Daoy (cell line): ENCODE data around the gene MRPL9. TPM values are rescaled to one million over a fixed set of nuclear protein-coding genes. Genes with fewer than 3 reads are reported as not detected.
A peak's percentile ranks its signal among the peaks of the same experiment; 100 is the strongest.

ENCODE experiments used
- DNase-seq: peaks from one replicate; pipeline ENCODE4 v3.0.0-alpha.2; 2015; ENCODE audit warnings: low read depth
- total RNA-seq: library from RNA; depleted of rRNA; stranded (reverse); fragments of >200 nt; shearing (Covaris generic); gene quantifications from 2 replicates; pipeline ENCODE4 v1.2.3, GENCODE V29; 2014; rRNA removed

The MRPL9 gene
- 197 and 249 TPM in 2 replicates for total RNA-seq

DNA sequence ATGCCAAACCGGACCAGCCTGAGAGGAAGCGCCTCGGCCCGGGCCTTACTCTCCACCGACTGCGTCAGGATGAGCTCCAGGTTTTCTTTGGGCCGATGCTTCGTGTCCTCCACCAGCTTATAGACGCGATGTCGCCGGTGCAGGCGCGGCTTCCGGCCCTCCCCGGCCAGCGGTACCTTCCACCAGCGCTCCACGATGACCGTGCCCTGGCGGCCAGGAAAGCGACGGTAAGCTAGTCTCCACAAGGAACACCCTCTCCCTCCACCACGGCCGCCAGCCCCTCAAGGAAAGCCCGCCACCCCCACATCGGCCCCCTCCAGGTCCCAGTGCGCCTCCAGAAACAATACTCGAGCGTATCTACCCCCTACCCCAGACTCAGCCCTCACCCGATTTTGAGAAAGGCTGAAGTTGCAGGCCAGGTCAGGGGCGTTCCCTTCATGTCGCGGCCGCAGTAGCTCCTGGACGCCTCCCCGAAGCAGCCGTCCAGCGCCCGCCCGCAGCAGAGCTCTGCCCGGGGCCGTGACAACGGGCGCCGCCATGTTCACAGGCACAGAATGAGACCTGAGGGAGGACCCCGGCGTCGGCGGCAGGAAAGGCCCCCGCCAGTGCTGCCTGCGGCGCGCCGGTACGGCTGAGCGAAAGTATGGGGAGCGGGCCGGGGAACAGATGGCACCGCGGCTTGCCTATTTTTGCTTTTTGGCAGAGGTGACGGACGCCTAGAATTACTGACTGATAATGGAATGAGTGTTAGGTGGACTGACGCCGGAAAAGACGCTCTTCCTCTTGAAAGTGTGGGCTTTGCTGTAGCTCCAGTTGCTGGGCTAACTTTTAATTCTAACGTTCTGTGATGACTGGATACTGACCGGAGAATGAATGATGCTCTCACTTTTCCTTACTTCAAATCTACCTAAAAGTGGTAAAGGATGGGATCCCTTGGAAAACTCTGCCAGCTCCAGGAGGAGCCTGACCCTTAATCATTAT, at the start of gene MRPL9:
Gene MRPL9 (minus strand): TSS at position 556 of the 981 bp plus-strand sequence. CDS start 17 bp downstream, at position 539.
- peak; percentile 89 for DNase-seq

DNA sequence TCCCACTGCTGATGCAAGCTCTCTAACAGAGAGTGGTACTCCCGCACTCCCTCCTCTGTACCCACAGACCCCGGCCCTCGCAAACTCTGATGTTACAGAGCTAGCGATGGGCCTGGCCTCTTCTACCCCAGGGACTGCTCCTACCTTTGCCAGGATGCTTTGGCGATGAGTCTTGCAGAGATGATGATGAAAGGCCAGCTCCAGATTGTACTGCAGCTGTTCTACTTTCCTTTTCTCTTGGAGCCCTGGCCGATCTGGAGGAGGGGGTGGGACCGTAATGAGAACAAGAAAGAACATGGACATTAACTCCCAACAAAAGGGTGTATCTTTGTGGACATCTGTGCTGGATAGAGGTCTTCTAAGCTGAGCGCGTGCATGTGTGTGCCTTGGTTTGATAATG, 47.9 kb upstream of the MRPL9 start:
- no peak for DNase-seq

DNA sequence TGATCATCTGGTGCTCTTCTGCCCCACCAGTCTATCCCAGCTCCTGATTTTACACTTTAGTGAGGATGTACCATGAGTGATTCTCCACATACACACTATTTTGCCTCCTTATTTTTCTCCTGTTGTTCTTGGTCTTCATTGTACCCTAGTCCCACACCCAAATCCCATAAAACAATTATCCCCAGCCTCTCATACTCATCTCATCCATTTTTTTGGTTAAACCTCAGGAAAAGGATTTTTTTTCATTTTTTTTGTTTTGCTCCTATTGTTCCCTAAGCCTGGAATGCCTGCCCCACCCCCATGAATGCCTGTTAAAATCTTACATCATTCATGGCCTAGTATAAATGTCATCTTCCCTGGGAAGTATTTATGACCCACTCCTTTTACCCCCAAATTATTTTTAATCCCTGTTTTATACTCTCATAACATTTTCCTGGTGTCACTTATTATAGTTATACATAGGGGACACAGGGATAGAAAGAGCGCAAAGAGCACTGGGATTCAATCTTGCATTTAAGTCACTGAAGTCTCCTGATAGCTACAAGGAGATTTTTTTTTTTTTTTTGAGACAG, 46.8 kb upstream of the MRPL9 start:
- DNase-seq, result no peak

DNA sequence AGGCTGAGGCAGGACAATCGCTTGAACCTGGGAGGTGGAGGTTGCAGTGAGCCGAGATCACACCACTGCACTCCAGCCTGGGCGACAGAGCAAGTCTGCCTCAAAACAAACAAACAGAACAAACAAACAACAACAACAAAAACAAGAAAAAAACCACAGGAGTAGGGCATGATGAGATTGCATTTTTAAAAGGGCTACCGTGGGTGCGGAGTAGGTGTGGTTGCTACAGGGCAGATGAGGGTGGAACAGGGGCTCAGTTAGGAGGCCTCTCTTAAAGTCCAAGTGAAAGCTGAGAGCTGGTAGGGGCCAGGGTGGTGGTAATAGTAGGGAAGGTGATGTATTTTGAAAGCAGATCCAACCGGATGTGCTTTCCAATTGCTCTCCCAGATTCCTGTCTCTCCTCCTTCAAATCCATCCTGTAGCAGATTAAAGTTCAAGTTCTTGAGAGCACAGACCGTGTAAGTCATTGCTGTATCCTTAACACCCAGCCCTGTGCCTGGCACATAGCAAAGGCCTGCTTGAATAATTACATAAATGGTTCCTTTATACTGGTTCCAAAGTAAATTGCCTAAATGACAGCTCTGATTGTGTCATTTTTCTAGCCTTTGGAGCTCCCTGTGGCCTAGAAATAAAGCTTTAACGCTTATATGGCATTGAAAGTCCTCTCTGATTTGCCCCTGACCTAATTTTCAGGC, 46.1 kb upstream of the MRPL9 start:
- DNase-seq, result no peak

DNA sequence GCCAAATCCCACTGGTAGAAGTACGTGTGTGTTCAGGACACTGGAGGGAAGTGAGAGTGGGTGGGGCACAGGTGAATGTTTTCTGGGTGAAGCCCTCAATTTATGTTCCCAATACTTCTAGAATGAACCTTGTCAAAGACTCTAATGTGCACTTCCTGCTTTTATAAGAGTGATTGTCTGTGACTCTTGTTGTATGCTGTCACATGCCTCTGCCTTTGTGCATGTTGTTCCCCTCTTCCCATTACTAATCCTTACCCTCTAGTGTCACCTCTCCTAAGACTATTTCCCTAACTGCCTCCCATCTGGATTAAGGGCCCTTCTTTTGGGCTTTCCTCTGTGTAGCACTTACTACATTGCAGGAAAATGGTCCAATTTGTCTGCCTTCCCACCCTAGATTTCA, 44.5 kb upstream of the MRPL9 start:
- no peak for DNase-seq

DNA sequence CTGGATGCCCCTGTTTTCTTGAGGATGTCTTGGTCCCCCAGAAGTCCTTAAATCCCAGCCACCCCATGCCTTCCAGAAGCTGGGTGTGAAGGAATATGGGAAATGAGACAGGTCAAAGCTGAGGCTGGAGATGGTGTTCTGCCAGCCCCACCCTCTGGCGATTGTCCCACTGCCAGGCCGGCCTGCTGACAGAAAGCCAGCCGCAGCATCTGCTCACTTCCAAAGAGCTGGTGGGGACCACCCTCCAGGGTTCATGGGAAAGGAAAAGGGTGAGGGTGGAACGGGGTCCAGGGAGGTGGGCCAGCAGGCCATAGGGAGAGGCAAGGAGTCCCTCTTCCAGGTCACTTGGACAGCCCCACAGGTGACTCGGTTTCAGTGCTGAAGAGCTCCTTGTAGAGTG, 43.8 kb upstream of the MRPL9 start:
- DNase-seq, result no peak

DNA sequence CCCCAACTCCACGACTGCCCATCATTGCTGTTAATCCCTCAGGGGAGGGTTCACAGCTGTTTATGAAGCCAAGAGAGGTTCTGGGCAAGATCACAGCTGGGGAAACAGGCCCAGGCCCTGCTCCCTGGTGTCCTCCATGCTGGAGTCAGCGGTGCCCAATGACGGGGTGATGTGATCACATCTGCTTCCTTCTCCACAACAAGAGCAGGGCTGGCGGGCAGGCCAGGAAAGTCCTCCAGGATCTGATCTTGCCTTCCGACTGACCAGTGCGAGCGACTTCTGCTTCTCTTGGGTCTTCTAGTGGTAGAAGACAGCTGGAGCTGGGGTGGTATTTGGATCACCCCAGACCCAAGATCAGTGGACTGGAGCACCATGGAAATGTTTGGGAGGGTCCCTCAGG, 42.9 kb upstream of the MRPL9 start:
- no peak for DNase-seq

DNA sequence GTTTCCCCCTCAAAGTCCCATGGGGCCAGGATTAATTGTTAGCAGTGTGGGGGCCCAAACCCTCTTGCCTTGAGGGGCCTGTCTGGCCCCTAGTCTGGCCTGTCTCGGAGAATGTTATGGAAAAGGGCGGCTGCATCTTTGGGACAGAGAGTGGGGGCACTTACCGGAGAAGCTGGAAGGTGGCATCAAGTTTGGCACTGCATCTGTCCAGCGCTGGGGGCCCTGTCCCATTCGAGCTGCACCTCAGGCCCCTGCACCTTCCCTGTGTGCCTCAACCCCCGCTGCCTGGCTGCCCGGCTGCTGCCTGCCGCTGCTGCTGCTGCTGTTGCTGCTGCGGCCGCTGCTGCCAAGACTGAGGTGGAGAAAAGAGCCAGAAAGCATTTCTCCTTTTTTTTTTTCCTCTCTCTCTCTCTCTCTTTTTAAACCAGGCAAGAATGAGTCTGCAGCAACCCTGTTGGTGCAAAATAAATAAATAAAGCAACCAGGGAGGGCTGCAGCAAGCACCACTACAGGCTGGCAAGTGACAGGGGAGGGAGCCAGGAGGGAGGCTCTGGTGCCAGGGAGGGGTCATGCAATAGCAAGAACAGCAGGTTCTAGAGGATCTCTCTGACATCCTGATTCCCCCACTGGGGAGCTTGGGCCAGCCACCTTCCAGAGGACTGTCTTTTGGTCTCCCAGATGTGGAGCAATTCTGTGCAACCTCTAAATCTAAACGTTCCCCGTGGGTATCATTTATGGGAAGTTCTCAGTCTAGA, 41.9 kb upstream of the MRPL9 start, which contains the start of gene LINGO4:
Gene LINGO4 (minus strand): TSS at position 354 of the 755 bp plus-strand sequence. CDS start 2,715 bp downstream, outside the sequence.
- no peak for DNase-seq

DNA sequence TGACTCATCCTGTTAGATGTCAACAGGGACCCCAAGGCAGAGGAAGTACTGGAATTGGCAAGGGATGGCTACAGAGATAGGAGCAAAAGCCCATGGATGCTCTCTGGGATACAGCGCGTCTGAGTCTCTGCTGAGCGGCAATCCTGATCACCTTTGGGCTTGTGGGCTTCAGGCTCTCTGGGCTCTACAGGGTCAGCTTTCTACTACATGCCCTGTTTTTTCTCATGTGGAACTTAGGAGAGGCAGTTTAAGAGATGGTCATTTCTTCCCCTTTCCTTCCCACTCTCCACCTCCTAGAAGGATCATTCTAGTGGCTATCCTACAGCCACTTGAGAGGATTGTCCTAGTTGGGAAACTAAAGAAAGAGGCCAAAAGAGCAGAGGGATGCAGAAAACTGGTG, 40.6 kb upstream of the MRPL9 start:
- no peak for DNase-seq

DNA sequence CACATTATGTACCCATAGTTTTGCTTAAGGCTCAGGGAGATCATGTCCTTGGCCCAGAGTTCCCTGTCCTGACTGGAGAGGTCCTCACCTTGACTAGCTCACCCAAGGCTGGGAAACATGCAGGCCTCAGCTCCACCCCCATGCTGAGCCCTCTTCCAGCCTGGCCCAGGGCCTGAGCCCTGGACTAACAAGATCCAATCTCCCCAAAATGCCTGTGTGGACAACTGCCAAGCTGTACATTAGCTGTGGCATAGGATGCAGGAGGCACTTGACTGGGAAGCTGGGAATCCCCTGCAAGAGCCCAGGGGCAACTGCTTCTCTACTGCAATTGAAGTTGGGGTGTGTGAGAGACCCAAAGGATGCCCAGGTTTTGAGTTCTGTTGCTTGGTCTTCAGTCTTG, 39.9 kb upstream of the MRPL9 start:
- DNase-seq, result no peak

DNA sequence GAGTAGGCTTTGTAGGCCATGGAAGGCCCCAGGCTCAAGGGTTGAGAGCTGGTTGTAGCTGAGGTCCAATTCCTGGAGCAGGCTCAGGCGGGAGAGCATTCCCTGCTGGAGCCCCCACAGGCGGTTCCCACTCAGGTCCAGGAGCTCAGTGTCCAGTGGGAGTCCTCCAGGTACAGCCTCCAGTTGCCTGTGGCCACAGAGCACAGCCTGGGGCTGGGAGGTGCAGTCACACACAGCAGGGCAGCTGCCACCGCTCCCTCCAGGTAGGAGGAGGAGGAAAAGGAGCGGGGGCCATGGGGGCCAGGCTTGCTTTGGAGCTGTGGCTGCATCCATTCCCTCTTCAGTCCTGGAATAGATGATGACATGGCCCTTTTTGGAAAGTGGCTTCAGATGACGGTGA, 39.1 kb upstream of the MRPL9 start:
- no peak for DNase-seq

DNA sequence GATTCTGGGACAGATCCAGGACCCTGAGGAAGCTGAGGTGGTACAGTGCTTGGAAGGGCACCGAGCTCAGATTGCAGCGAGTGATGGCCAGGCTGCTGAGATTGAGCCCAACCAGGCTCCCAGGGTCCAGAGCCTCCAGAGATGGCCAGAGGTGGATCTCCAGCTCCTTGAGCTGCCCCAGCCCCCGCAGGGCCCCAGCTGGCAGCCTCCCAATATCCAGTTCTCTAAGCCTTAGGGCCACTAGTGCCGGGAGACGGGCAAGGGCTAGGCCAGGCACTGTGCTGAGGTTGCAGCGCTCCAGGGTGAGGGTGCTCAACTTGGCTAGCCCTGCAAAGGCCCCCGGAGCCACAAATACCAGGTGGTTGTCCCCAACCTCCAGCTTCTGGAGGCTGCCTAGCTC, 38.5 kb upstream of the MRPL9 start:
- DNase-seq, result no peak

DNA sequence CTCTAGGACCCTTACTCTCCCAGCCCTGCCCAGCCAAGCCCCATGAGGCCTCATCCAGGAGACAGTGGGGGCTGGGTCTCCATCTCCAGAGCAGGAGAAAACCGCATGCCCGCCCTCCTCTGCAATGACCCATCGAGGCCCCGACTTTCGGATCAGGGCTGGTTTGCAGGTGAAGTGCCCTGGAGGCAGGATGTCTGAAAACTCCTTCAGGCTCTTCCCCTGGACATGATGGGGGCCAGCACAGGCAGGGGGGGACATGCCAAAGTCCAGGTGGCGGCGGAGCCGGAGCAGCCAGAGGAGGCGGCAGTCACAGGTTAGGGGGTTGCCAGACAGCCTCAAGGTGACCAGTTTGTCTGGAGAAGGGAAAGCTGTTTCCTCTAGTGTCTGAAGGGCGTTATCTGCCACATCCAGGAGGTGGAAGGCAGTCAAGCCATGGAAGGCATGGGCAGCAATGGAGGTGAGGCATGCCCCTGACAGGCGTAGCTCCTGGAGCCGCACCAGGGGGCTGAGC, 38.1 kb upstream of the MRPL9 start:
- DNase-seq, result no peak

DNA sequence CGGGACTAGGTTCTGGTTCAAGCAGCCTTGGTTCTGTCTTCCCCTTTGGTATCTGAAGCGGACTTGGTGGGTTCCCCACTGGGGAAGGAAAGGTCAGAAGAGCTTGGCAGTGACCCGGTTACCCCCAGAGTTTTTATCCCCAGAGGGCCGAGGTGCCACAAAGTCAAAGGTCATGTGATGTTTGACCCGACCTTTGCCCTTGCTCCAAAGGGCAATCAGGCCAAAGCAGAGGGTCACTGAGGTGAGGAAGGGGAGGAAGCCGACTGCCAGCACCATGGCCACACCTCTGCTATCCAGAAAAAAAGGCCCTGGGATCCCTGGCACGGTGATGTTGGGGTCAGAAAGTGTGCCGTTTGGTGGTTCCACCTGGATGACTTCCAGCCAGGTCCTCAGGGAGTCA, 37.5 kb upstream of the MRPL9 start:
- DNase-seq, result no peak

DNA sequence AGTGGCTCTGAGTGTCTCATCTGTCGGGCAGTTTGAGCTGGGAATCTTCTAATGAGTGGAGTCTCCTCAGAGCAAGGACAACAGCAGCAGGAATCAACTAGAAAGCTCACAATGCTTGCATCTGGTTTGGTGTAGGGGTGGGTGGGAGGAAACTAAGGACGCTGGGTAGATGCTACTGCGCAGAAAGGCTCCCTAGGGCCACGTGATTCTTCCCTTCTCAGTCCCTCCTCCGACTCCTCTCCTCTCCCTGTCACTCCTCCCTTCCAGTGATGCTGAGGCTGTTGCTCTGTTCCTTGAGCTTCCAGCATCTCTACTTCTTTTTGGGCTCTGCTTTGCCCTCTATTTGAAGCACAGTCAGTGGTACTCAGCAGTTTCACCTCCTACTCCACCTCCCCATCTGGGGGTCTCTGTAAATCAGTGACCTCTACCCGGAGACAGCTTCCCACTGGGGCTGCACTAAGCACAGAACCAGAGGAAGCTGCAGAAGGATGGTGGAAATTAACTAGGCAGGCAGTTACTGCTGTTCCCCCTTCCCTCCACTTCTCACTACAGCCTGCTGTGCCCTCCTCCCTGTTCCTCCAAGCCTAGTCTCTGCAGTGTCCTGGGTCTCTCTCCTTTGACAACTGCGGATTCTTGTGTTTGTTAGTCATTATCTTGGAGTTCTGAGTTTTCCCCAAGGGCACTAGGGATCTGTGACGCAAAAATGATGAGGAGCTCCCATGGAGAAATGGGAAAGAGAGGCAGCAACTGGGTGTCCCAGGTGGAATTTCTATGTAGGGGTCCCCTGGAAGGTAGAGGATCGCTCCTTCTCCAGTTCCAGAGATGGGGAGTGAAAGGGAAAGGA, 36.1 kb upstream of the MRPL9 start:
- no peak for DNase-seq

DNA sequence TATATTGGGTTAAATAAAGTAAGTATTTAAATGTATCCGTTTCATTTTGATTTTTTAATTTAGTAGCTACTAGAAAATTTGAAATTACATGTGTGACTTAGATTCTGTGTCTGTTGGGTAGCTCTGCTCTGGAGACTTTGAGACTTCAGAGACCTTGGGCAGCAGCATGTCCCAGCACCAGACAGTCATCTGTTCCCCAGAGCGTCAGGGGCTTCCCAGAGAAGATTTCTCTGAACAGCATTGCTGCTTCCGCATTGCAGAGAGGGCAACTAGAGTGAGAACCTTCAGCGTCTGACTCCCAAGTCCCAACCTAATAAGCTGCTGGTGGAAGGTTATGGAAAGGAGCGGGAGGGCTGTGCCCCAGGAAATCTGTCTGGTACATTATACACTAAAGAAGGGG, 35.3 kb upstream of the MRPL9 start:
- no peak for DNase-seq

DNA sequence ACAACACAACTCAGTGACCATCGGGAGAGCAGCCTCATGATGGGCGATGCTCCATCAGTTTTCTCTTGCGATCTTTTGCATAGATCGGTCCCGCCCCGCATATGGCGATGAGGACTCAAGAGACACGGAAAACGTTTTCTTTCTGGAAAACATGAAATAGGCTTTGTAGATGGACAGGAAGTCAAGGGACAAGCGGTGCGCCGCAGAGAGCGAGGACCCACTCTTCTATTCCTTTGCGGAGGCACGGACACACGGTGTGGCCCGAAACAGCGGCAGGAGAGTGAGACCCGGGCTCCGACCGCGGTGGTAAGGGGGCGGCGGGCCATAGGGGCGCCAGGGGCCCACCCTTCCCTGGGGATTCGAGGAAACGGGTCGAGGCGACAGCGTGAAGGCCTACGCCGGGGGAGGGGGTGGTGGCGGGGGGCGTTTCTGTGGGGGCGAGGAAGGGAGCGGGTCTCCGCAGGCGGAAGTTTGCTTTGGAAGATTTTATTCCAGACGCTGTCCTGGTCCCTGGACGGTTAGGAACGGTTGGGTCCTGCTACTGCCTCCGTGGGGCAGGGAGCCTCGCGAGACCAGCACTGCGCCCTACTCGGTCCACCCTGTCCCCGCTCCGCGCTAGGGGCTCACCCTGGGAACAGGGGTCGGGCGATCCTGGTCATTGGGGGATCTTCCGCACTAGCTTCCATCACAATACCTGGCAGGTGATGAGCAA, 27.8 kb upstream of the MRPL9 start:
- peak; percentile 38 for DNase-seq

DNA sequence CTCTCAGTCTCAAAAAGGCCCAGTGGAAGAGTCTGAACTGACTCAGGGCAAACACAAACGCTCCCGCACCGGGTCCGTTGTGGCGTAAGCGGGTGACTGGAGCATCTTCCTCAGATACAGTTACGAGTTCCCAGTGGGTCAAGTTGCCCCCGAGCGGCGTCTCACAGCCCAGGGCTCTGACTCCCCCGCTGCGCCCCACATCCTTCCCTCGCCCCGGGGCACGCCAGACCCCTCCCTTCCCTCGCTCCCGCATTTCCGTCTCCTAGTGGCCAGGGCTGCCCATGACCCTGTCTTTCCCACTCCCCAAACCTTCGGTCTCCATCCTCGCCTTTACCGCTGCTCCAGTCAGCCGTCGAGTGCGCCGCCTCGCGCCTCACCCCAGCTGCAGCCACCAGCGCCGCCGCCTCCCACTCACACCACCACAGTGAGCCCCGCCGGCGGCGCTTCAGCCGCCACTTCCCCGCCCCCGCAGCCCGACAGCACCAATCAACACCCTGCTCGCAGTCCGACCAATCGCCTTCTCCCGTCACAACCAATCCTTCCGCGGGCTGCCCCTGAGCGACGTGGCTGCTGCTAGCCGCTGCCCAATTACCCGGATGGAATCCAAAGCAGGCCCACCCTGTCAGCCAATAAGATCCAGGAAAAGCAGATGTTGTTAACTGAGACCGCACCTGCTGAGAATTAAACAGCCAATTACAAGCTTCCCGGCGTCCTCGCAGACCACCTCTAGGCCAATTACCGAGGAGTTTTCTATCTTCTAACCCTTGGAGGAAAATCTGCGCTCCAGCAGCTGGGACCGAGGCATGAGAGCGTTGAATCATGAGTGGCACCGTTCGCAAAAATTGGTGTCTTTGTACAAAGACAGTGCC, 27.0 kb upstream of the MRPL9 start, which contains the start of gene TDRKH:
Gene TDRKH (minus strand): TSS at position 430 of the 869 bp plus-strand sequence. CDS start 7,478 bp downstream, outside the sequence.
- DNase-seq, result peak; percentile 100

DNA sequence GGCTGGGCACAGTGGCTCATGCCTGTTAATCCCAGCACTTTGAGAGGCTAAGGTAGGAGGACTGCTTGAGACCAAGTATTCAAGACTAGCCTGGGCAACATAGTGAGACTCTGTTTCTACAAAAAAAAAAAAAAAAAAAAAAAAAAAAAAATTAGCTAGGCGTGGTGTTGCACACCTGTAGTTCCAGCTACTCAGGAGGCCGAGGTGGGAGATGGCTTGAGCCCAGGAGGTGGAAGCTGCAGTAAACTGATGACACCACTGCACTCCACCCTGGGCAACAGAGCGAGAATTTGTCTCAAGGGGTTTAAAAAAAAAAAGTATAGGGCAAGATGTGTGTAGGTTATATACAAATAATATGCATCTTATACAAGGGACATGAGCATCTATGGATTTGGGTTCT, 24.4 kb upstream of the MRPL9 start:
- DNase-seq, result no peak
